ENCODE data around the gene KRT77. TPM values are rescaled to one million over a fixed set of nuclear protein-coding genes. Genes with fewer than 3 reads are reported as not detected.

KRT77 gene
- total RNA-seq, 1 experiment from 2014 or later: not detected

DNA sequence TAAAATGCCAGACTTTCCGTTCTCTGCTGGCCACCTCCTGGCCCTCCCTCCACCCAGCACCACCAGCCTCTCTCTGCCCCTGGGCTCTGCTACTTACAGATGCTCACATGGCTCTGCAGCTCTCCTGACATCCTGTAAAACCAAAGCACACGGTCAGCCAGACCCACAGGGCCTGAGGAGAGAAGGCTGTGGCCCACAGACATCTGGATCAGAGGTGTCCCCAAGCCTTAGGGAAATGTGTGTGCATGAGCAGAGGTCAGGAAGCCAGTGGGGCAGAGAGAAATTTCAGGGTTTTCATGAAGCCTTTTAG, 11.5 kb downstream of the KRT77 start (continued):
- TF ChIP-seq NFYB (CRISPR knock-in tag; conservative IDR thresholded peaks at IDR 0.05; ENCODE audit: low read depth) (no peak), NR3C1 (CRISPR knock-in tag; conservative IDR thresholded peaks at IDR 0.05; ENCODE audit: low read depth) (no peak), TP53 (CRISPR knock-in tag; IDR thresholded peaks at IDR 0.05) (no peak), ZNF219 (CRISPR knock-in tag; IDR thresholded peaks at IDR 0.05; ENCODE audit: borderline replicate concordance) (no peak), ZNF263 (CRISPR knock-in tag; IDR thresholded peaks at IDR 0.05; ENCODE audit: low read depth) (no peak)
- TF ChIP-seq, protein P1, sequence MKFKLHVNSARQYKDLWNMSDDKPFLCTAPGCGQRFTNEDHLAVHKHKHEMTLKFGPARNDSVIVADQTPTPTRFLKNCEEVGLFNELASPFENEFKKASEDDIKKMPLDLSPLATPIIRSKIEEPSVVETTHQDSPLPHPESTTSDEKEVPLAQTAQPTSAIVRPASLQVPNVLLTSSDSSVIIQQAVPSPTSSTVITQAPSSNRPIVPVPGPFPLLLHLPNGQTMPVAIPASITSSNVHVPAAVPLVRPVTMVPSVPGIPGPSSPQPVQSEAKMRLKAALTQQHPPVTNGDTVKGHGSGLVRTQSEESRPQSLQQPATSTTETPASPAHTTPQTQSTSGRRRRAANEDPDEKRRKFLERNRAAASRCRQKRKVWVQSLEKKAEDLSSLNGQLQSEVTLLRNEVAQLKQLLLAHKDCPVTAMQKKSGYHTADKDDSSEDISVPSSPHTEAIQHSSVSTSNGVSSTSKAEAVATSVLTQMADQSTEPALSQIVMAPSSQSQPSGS (CRISPR knock-in tag; IDR thresholded peaks at IDR 0.05; ENCODE audit: borderline replicate concordance, low read depth): no peak
- TF ChIP-seq, protein P2, sequence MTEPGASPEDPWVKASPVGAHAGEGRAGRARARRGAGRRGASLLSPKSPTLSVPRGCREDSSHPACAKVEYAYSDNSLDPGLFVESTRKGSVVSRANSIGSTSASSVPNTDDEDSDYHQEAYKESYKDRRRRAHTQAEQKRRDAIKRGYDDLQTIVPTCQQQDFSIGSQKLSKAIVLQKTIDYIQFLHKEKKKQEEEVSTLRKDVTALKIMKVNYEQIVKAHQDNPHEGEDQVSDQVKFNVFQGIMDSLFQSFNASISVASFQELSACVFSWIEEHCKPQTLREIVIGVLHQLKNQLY (CRISPR knock-in tag; IDR thresholded peaks at IDR 0.05): no peak
- TF ChIP-seq, protein P3, sequence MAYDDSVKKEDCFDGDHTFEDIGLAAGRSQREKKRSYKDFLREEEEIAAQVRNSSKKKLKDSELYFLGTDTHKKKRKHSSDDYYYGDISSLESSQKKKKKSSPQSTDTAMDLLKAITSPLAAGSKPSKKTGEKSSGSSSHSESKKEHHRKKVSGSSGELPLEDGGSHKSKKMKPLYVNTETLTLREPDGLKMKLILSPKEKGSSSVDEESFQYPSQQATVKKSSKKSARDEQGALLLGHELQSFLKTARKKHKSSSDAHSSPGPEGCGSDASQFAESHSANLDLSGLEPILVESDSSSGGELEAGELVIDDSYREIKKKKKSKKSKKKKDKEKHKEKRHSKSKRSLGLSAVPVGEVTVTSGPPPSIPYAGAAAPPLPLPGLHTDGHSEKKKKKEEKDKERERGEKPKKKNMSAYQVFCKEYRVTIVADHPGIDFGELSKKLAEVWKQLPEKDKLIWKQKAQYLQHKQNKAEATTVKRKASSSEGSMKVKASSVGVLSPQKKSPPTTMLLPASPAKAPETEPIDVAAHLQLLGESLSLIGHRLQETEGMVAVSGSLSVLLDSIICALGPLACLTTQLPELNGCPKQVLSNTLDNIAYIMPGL (CRISPR knock-in tag; IDR thresholded peaks at IDR 0.05): no peak

DNA sequence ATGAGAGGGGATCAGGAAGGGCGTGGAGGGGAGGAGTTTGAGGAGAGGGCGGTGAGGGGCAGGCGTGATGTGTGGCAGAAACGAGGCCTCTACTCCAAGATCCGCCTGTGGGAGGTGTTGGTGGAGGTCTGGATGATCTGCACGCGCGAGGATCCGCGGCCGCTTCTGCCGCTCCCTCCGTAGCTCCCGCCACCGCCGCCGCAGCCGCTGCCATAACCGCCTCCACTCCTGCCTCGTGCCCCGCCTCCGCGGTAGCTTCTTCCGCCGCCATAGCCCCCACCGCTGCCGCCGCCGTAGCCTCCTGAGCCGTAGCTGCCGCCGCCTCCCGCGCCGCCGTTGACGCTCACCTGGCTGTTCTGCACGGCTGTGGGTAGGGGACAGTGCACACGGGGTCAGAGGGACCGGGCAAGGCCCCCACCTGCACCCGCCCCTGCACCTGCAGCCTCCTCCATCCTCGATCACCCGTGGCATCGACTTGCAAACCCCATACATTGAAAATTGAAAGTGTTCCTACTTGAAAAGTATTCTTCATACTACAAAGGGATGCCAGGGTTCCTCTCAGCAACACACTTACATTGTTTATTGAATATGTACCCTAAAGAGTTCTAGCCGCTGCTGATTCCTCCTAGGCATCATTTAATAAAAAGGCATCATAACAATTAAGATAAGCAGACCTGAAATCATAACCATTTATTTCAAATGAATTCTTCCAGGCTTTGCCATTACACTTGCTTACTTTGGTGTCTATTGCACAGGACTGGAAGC, 12.1 kb downstream of the KRT77 start:
- Mint-ChIP-seq H3K27ac (no peak overlapping the region), H3K27me3 (ENCODE audit: low read depth) (peaks cover 47% of the 10 kb centered on the region), H3K9me3 (no peaks in the 10 kb centered on the region), H3K4me1 (peaks cover 14% of the 10 kb centered on the region), H3K4me3 (peak overlapping the region; percentile 68), H3K36me3 (no peaks in the 10 kb centered on the region)
- ChIA-PET POLR2A (no interaction called here), CTCF (interaction anchor here (0.7 to 7.1 kb wide), 21 partner anchors 10 to 412 kb away, joined by 3 to 64 read pairs (median 5); no protein-coding TSS in a partner anchor)
- ATAC-seq (peak; percentile 65), DNase-seq (ENCODE audit: low spot score) (peak; percentile 63)
- TF ChIP-seq FOXP1 (CRISPR knock-in tag; IDR thresholded peaks at IDR 0.05; ENCODE audit: borderline replicate concordance) (peak; percentile 48), FOXK1 (CRISPR knock-in tag; IDR thresholded peaks at IDR 0.05) (peak; percentile 75), NR1H2 (CRISPR knock-in tag; IDR thresholded peaks at IDR 0.05) (no peak), NFE2L1 (CRISPR knock-in tag; IDR thresholded peaks at IDR 0.05) (0 out of 2 replicates have a peak, but pooled peaks have one; percentile 80), EMX1 (CRISPR knock-in tag; IDR thresholded peaks at IDR 0.05) (no peak), TP53 (CRISPR knock-in tag; IDR thresholded peaks at IDR 0.05) (peak; percentile 78; the same call in 1 of the 2 replicates), GTF2I (CRISPR knock-in tag; conservative IDR thresholded peaks at IDR 0.05) (no peak), SP1 (CRISPR knock-in tag; conservative IDR thresholded peaks at IDR 0.05) (0 out of 2 replicates have a peak, but pooled peaks have one; percentile 34), CBFB (CRISPR knock-in tag; IDR thresholded peaks at IDR 0.05; ENCODE audit: low read depth) (0 out of 2 replicates have a peak, but pooled peaks have one; percentile 49), ZNF232 (CRISPR knock-in tag; IDR thresholded peaks at IDR 0.05) (0 out of 2 replicates have a peak, but pooled peaks have one; percentile 45), ETV6 (CRISPR knock-in tag; IDR thresholded peaks at IDR 0.05) (peak; percentile 72; the same call in 1 of the 2 replicates), ZNF263 (CRISPR knock-in tag; IDR thresholded peaks at IDR 0.05; ENCODE audit: low read depth) (no peak), SOX15 (CRISPR knock-in tag; IDR thresholded peaks at IDR 0.05) (no peak), ZNF317 (CRISPR knock-in tag; IDR thresholded peaks at IDR 0.05; ENCODE audit: borderline replicate concordance, low read depth) (no peak), ZNF423 (CRISPR knock-in tag; IDR thresholded peaks at IDR 0.05) (no peak)
- TF ChIP-seq, protein P4, sequence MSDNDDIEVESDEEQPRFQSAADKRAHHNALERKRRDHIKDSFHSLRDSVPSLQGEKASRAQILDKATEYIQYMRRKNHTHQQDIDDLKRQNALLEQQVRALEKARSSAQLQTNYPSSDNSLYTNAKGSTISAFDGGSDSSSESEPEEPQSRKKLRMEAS (CRISPR knock-in tag; IDR thresholded peaks at IDR 0.05): peak; percentile 87
- TF ChIP-seq, protein P5, sequence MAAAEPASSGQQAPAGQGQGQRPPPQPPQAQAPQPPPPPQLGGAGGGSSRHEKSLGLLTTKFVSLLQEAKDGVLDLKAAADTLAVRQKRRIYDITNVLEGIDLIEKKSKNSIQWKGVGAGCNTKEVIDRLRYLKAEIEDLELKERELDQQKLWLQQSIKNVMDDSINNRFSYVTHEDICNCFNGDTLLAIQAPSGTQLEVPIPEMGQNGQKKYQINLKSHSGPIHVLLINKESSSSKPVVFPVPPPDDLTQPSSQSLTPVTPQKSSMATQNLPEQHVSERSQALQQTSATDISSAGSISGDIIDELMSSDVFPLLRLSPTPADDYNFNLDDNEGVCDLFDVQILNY (CRISPR knock-in tag; IDR thresholded peaks at IDR 0.05): 0 out of 2 replicates have a peak, but pooled peaks have one; percentile 49
- TF ChIP-seq, protein P6, sequence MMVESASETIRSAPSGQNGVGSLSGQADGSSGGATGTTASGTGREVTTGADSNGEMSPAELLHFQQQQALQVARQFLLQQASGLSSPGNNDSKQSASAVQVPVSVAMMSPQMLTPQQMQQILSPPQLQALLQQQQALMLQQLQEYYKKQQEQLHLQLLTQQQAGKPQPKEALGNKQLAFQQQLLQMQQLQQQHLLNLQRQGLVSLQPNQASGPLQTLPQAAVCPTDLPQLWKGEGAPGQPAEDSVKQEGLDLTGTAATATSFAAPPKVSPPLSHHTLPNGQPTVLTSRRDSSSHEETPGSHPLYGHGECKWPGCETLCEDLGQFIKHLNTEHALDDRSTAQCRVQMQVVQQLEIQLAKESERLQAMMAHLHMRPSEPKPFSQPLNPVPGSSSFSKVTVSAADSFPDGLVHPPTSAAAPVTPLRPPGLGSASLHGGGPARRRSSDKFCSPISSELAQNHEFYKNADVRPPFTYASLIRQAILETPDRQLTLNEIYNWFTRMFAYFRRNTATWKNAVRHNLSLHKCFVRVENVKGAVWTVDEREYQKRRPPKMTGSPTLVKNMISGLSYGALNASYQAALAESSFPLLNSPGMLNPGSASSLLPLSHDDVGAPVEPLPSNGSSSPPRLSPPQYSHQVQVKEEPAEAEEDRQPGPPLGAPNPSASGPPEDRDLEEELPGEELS (CRISPR knock-in tag; IDR thresholded peaks at IDR 0.05): peak; percentile 86; the same call in 1 of the 2 replicates
- TF ChIP-seq, protein P7, sequence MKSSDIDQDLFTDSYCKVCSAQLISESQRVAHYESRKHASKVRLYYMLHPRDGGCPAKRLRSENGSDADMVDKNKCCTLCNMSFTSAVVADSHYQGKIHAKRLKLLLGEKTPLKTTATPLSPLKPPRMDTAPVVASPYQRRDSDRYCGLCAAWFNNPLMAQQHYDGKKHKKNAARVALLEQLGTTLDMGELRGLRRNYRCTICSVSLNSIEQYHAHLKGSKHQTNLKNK (CRISPR knock-in tag; IDR thresholded peaks at IDR 0.05): no peak
- TF ChIP-seq, protein P8, sequence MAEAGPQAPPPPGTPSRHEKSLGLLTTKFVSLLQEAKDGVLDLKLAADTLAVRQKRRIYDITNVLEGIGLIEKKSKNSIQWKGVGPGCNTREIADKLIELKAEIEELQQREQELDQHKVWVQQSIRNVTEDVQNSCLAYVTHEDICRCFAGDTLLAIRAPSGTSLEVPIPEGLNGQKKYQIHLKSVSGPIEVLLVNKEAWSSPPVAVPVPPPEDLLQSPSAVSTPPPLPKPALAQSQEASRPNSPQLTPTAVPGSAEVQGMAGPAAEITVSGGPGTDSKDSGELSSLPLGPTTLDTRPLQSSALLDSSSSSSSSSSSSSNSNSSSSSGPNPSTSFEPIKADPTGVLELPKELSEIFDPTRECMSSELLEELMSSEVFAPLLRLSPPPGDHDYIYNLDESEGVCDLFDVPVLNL (CRISPR knock-in tag; IDR thresholded peaks at IDR 0.05; ENCODE audit: borderline replicate concordance, low read depth): 0 out of 2 replicates have a peak, but pooled peaks have one; percentile 41

All from WTC11 (cell line).